PC-3 (cell line): ENCODE measurements around the gene PPP1R8. TPM values are rescaled to one million over a fixed set of nuclear protein-coding genes. Genes with fewer than 3 reads are reported as not detected.

Experiments used
- ATAC-seq: fragments of 200-7000 bp; cut with Tn5 transposase; 2 replicates; pipeline ENCODE4 v1.9.1; 2020; ENCODE audit warnings: mild to moderate bottlenecking, moderate library complexity
- BruUV-seq: library from RNA; stranded (reverse); fragments of 400-500 nt; replicated peaks from 2 replicates; lab custom pipeline; 2021; lab: Mats Ljungman, UMichigan
- CTCF ChIA-PET: fragments of 300-600 bp; sonication (Branson Sonifier 250); formaldehyde crosslinking; loops from one replicate; lab custom pipeline; 2022; ENCODE audit warnings: antibody characterized with exemption; lab: Charles Lee
- POLR2A ChIA-PET: fragments of 300-600 bp; sonication (Branson Sonifier 250); formaldehyde crosslinking; loops from one replicate; lab custom pipeline; 2022; ENCODE audit warnings: antibody characterized with exemption; ENCODE audit not compliant: unreplicated experiment; lab: Charles Lee
- DNase-seq: peaks from one replicate; pipeline ENCODE4 v3.0.0-alpha.2; 2015
- H2AFZ ChIP-seq: fragments of 300-600 bp; sonication (generic); 2 replicates; pipeline ENCODE4 v1.6.0; 2016; ENCODE audit warnings: antibody characterized with exemption, low read length
- H3F3A ChIP-seq: fragments of 300-600 bp; sonication (generic); one replicate; pipeline ENCODE4 v1.6.0; 2017; ENCODE audit warnings: antibody characterized with exemption, low read length, control low read depth, mild to moderate bottlenecking; ENCODE audit not compliant: unreplicated experiment
- H3K27ac ChIP-seq: fragments of 300-600 bp; sonication (generic); 2 replicates; pipeline ENCODE4 v1.5.1; 2016; ENCODE audit warnings: mild to moderate bottlenecking, low read length
- H3K27me3 ChIP-seq: fragments of 300-600 bp; sonication (generic); 2 replicates; pipeline ENCODE4 v1.6.1; 2016; ENCODE audit warnings: low read length, mixed read lengths
- H3K36me3 ChIP-seq: fragments of 300-600 bp; sonication (generic); 2 replicates; pipeline ENCODE4 v1.6.1; 2016; ENCODE audit warnings: low read depth, mixed run types, low read length, mixed read lengths
- H3K4me1 ChIP-seq: fragments of 300-600 bp; sonication (generic); 2 replicates; pipeline ENCODE4 v1.5.1; 2016; ENCODE audit warnings: low read length; ENCODE audit not compliant: insufficient read depth
- H3K4me2 ChIP-seq: fragments of 300-600 bp; sonication (generic); 2 replicates; pipeline ENCODE4 v1.6.0; 2016; ENCODE audit warnings: low read length
- H3K4me3 ChIP-seq: fragments of 300-600 bp; sonication (generic); 2 replicates; pipeline ENCODE4 v1.5.1; 2016; ENCODE audit warnings: mild to moderate bottlenecking, low read length, mixed read lengths
- H3K79me2 ChIP-seq: fragments of 300-600 bp; sonication (generic); 2 replicates; pipeline ENCODE4 v1.6.1; 2017; ENCODE audit warnings: low read length, mixed read lengths
- H3K9ac ChIP-seq: fragments of 300-600 bp; sonication (generic); 2 replicates; pipeline ENCODE4 v1.6.0; 2016; ENCODE audit warnings: mild to moderate bottlenecking, low read length
- H3K9me2 ChIP-seq: fragments of 300-600 bp; sonication (generic); replicated peaks from 2 replicates; pipeline ENCODE4 v1.6.1; 2016; ENCODE audit warnings: mixed run types, low read length, mixed read lengths
- H3K9me3 ChIP-seq: fragments of 300-600 bp; sonication (generic); 2 replicates; pipeline ENCODE4 v1.6.1; 2016; ENCODE audit warnings: low read length, mixed read lengths
- H4K20me1 ChIP-seq: fragments of 300-600 bp; sonication (generic); 2 replicates; pipeline ENCODE4 v1.6.1; 2016; ENCODE audit warnings: low read length, mixed read lengths
- CTCF ChIP-seq: fragments of 300-600 bp; sonication (generic); conservative IDR thresholded peaks from 2 replicates; pipeline ENCODE4 v1.5.1; 2017; ENCODE audit warnings: antibody characterized with exemption, low read depth, mild to moderate bottlenecking, low read length
- EZH2 ChIP-seq: fragments of 300-600 bp; sonication (generic); IDR thresholded peaks from one replicate; pipeline ENCODE4 v1.6.1; 2017; ENCODE audit warnings: antibody characterized with exemption, mild to moderate bottlenecking, low read length; ENCODE audit not compliant: unreplicated experiment
- EZH2phosphoT487 ChIP-seq: fragments of 300-600 bp; sonication (generic); IDR thresholded peaks from 2 replicates; pipeline ENCODE4 v1.6.1; 2018; ENCODE audit warnings: mild to moderate bottlenecking, antibody characterized with exemption, low read length, borderline replicate concordance
- intact Hi-C: fragments of 100-400 bp; cut with micrococcal nuclease; formaldehyde crosslinking; loops from 2 replicates; pipeline ENCODE4 v1.9.0; 2023
- total RNA-seq: library from RNA; depleted of rRNA; stranded (reverse); fragments of >200 nt; gene quantifications from 2 replicates; pipeline ENCODE4 v1.2.3, GENCODE V29; 2014

The PPP1R8 gene
- total RNA-seq, 1 experiment from 2014 or later: 85.0 TPM

DNA sequence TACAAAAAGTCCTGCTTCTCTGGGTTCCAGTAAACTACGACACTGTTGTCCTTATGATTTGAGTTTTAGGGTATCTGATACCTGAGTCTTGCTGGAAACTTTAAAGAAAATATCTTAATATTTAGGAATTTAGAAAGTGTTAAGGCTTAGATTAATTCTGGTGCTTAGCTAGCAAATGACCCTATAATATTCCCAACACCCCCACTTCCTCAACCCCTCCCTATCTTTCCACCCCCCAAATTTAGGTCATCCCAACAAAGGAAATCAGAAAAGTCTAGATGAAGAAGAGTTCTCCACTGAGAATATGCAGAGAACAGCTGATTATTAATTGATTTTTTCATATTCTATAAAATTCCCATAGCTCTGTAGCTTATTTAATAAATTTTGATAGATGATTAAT lies 45.9 kb upstream of the PPP1R8 start:
- H3K36me3 ChIP-seq: peaks cover 3% of the 10 kb centered on the region; the same call in 1 of the 2 replicates
- TF ChIP-seq EZH2phosphoT487 (no peak), EZH2 (no peak), CTCF (no peak)
- POLR2A ChIA-PET: interaction anchor here (0.6 kb wide), 1 partner anchor 929 kb away, joined by 4 read pairs; no protein-coding TSS in a partner anchor
- H4K20me1 ChIP-seq: no peaks in the 10 kb centered on the region
- H3K4me1 ChIP-seq: peaks cover 11% of the 10 kb centered on the region; the same call in 1 of the 2 replicates
- H3K9ac ChIP-seq: no peak overlapping the region
- H3K9me3 ChIP-seq: no peaks in the 10 kb centered on the region
- H3K27me3 ChIP-seq: no peaks in the 10 kb centered on the region
- ATAC-seq (no peak), DNase-seq (no peak)
- CTCF ChIA-PET: no interaction called here
- no peak overlapping the region for H3K27ac ChIP-seq
- H3F3A ChIP-seq: no peaks in the 10 kb centered on the region
- H2AFZ ChIP-seq: no peak overlapping the region
- intact Hi-C loops: no loop called here
- BruUV-seq: no TSS peak
- H3K4me3 ChIP-seq: no peak overlapping the region
- H3K79me2 ChIP-seq: peaks cover 32% of the 10 kb centered on the region
- no peaks in the 10 kb centered on the region for H3K9me2 ChIP-seq
- H3K4me2 ChIP-seq: no peak overlapping the region

DNA sequence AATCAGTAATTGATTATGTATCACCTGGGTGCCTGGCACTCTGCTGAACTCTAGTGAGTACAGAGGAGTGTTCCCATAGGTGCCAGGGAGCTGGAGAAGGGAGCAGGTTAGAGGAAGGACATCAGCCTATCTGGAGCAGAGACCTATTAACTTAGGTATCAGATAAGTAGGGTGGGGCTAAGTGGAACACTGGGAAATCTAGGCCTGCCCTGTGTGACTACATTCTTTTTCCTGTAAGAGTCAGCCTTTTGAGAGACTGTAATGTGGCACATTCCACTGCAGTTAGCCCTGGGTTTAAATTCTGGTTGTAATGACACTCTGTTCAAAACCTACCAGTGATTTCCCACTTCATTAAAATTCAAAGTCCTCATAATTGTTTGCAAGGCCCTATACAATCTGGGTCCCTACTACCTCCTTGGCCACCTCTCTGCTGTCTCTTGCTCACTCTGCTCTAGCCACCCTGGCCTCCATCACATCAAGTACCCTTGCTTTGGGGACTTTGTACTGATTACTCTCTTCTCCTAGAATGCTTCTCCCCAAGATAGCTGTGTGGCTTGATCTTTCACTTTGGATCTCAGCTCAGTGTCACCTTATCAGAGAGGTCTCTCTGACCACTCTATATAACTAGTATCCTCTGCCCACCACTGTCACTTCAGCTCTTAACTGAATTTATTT lies 44.7 kb upstream of the PPP1R8 start:
- Histone ChIP-seq H3K36me3 (peaks cover 11% of the 10 kb centered on the region), H3K4me2 (no peak overlapping the region), H3K9me2 (no peaks in the 10 kb centered on the region), H3K27me3 (no peaks in the 10 kb centered on the region), H3K9ac (no peak overlapping the region), H3K4me3 (no peak overlapping the region), H3K4me1 (peaks cover 11% of the 10 kb centered on the region; the same call in 1 of the 2 replicates), H3K79me2 (peaks cover 26% of the 10 kb centered on the region; the same call in 1 of the 2 replicates), H4K20me1 (no peaks in the 10 kb centered on the region), H3F3A (no peaks in the 10 kb centered on the region), H3K27ac (no peak overlapping the region), H3K9me3 (no peaks in the 10 kb centered on the region), H2AFZ (no peak overlapping the region)
- CTCF ChIA-PET: no interaction called here
- TF ChIP-seq EZH2phosphoT487 (no peak), EZH2 (no peak), CTCF (no peak)
- peak; percentile 55 for ATAC-seq
- POLR2A ChIA-PET: no interaction called here
- BruUV-seq: no TSS peak
- DNase-seq: peak; percentile 39
- intact Hi-C loops: no loop called here

- TF ChIP-seq EZH2 (no peak), CTCF (no peak), EZH2phosphoT487 (no peak)
- POLR2A ChIA-PET: no interaction called here
- no peak overlapping the region for H3K4me3 ChIP-seq
- DNase-seq: no peak
- no peak overlapping the region for H2AFZ ChIP-seq
- H3K79me2 ChIP-seq: peaks cover 14% of the 10 kb centered on the region; the same call in 1 of the 2 replicates
- CTCF ChIA-PET: no interaction called here
- peaks cover 11% of the 10 kb centered on the region for H3K36me3 ChIP-seq
- no peak overlapping the region for H3K27ac ChIP-seq
- no peaks in the 10 kb centered on the region for H3K27me3 ChIP-seq
- H4K20me1 ChIP-seq: no peaks in the 10 kb centered on the region
- no peak overlapping the region for H3K9ac ChIP-seq
- no peak for ATAC-seq
- H3K4me2 ChIP-seq: no peak overlapping the region
- intact Hi-C loops: no loop called here
- H3K9me3 ChIP-seq: no peaks in the 10 kb centered on the region
- peaks cover 11% of the 10 kb centered on the region; the same call in 1 of the 2 replicates for H3K4me1 ChIP-seq
- no peaks in the 10 kb centered on the region for H3K9me2 ChIP-seq
- no TSS peak for BruUV-seq
- no peaks in the 10 kb centered on the region for H3F3A ChIP-seq
These were observed 42.7 kb upstream of the PPP1R8 start for GRCh38 chr1:27787895-27788294.
